Middle frontal gyrus (tissue), 1 donor: Measurements from ENCODE around the gene ATP1B3.
"Not testable (repeated sequence)": the region's sequence is repeated elsewhere in the genome, so short reads cannot be mapped to it uniquely, and the experiment has no call there.

Experiments used
- DNase-seq: peaks from one replicate; pipeline ENCODE4 v3.0.0-alpha.2; 2015; ENCODE audit warnings: low spot score; ENCODE audit errors: extremely low spot score

ATP1B3 gene

DNA sequence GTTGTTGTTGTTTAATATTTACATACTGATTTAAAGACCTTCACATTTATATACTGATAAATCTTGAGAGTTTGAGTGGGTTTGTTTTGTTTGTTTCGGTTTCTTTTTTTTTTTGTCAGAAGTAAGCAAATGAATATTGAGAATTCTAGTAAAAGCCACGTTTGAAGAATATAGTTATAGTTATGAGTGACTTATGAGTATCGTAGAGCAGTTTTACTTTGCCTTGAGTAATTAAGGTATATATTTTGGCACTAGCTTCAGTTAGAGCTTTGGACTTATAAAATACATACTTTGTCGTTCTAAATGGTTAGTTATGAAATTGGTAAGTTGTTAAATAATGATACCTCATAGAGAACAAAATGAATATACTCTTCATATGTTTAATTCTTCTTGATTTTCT, 27.8 kb downstream of the ATP1B3 start:
- DNase-seq = no peak

DNA sequence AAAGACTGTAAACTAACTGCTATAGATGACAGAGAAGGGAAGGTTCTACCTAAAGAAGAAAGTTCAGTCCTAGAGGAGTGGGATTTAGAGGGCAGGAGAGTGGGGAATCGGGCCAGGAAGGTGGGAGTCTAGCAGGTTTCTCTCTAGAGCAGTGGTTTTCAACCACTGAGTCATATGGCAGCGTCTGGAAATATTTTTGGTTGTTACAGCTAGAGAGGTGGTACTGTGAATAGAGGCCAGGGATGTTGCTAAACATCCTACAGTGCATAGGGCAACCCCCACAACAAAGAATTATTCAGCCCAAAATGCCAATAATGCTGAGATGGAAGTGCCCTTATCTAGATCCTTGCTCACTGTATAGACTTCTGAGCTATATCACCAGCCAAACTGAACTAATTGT, 28.7 kb downstream of the ATP1B3 start:
- DNase-seq = no peak

GRCh38 chr3:141909408-141909807, 33.0 kb downstream of the ATP1B3 start:
- no peak for DNase-seq

- DNase-seq = not testable (repeated sequence)
These were observed 33.5 kb downstream of the ATP1B3 start for GRCh38 chr3:141909986-141910385.

- DNase-seq = no peak
These were observed 36.8 kb downstream of the ATP1B3 start for GRCh38 chr3:141913150-141913811.

DNA sequence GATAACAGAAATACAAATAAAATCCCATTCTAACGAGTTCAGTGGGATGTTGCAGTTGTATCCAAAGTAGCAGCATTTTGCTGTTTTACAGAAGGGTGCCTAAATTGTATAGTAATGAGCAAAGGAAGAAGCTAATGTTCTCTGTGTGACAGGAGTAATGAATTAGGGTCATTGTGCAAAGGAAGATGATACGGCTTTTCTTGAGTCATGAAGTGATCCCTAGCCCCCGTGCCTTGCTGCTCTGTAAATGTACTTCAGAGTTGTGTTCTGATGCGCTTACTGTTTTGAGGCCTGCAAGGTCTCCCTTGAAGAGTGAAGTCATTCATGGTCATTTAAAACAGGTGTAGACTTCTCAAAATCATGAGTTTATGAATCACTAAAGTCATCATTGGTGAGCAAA, 37.9 kb downstream of the ATP1B3 start:
- DNase-seq = no peak

GRCh38 chr3:141915016-141915415, 38.6 kb downstream of the ATP1B3 start:
- DNase-seq = no peak

- DNase-seq = no peak
These were observed 39.3 kb downstream of the ATP1B3 start for GRCh38 chr3:141915766-141916165.

- no peak for DNase-seq
These were observed 44.3 kb downstream of the ATP1B3 start for GRCh38 chr3:141920701-141921100.

DNA sequence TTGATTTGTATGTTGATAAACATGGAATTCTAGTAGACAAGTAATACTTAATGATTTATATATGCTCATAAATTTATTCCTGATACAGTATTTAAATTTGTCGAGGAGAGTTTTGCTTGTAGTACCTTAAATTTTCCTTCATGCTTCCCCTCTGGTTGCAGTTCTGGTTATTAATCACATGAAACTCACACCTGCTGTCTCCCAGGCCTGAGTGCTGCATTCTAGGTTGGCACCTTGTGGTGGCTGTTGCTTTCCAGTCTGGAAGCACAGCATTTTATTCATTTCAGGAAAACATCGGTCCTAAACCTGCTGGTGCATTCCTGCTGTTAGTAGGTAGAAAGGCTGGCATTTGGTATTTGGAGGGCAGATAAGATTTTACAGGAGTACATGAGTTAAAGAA, 44.9 kb downstream of the ATP1B3 start:
- DNase-seq = no peak

DNA sequence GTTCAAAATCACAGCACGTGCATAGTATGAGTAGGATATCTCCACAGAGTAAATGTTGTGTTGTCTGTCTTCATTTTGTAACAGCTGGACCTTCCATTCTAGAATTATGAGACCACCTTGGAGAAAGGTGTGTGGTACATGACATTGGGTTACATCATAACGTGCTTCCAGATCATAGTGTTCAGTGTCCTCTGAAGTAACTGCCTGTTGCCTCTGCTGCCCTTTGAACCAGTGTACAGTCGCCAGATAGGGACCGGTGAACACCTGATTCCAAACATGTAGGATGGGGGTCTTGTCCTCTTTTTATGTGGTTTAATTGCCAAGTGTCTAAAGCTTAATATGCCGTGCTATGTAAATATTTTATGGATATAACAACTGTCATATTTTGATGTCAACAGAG, 49.2 kb downstream of the ATP1B3 start:
- not testable (repeated sequence) for DNase-seq

DNA sequence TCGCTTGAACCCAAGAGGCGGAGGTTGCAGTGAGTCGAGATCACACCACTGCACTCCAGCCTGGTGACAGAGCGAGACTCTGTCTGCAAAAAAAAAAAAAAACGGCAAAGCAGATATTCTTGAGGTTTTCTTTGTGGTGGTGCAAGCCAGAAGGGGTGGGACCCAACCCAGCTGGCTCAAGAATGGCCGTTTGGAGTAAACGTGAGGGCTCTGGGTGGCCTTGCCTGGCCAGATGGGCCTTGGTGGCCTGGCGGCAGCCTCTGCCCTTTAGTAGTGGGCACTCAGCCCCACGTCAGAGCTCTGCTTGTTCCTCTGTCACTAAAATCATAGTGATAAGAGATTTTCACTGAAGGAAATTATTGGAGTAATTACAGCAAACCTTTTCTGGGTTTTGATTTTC, 50.5 kb downstream of the ATP1B3 start:
- DNase-seq = no peak

- DNase-seq = no peak
These were observed 52.3 kb downstream of the ATP1B3 start for GRCh38 chr3:141928631-141929270.

- DNase-seq = no peak
These were observed 53.0 kb downstream of the ATP1B3 start for GRCh38 chr3:141929341-141929995.

- DNase-seq = no peak
These were observed 54.4 kb downstream of the ATP1B3 start for GRCh38 chr3:141930801-141931200.

DNA sequence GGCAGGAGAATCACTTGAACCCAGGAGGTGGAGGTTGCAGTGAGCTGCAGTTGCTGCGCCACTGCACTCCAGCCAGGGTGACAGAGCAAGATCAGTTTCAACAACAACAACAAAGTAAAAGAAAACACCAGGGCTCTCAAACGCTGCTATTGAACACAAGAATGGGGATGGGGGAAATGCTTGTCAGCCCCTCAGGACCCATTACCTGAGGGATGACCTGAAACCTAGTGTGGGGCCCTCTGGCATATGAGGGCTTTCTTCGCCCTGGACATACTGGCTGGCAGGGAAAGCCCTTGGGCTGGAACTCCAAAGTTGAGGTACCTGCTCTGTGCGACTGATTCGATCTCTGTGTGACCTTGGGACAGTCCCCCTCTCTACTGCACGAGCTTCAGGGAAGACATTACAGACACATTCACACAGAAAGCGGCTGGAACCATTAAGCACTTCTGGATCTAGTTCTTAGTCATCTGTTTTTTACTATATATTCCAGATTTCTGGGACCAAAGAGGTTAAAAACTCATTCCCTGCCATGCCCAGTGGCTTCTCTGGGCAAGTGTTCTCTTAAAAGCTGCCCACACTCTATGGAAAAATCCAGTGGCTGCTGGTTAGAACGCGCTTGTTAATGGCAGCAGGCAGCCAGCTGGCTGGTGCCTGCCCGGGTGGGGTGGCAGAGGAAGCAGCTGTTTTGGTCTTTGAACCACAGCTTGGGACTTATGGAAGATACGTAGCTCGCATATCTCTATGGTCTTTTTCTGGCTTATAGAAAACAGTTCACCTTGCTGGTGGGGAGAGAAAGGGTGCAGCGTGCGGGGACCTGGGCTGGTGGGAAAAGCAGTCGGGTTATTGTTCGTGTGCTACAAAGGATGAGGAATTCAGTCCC, 57.2 kb downstream of the ATP1B3 start:
- DNase-seq = no peak

DNA sequence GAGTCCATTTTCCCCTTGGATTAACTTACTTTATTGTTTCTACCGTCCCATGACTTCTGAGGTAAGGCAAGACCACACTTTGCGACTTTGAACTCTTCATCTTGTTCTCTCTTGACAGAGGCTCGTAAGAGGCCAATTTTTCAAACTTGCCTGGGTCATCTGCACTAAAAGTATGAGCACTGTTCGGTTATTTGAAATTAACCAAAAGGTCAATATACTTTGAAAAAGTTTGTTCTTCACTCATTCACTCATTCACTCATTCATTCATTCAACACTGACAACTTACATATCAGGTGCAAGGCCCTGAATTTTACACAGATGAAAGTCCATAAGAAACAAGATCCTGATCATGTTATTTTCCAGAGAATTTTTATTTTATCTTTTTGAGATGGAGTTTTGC, 57.9 kb downstream of the ATP1B3 start:
- no peak for DNase-seq

DNA sequence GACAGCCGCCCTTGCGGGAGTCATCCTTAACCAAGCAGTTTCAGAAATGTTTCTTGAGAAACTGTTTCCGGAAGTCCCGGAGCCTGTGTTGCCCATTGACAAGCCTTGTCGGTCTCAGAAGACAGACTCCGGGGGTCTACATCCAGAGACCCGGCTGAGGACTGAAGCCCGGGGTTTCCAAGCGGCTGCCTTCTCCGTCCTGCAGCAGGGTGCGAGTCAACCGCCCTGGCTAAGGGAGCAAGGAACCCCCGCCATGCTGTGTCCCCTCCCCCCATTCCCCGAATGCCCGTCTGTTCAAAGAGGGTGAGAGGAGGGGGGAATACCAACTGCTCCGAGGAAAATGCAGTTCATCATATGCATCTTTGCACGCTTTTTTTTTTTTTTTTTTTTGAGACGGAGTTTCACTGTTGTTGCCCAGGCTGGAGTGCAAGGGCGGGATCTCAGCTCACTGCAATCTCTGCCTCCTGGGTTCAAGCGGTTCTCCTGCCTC, 61.6 kb downstream of the ATP1B3 start:
- no peak for DNase-seq

GRCh38 chr3:141939759-141940158, 63.3 kb downstream of the ATP1B3 start:
- no peak for DNase-seq

GRCh38 chr3:141940194-141940776, 63.8 kb downstream of the ATP1B3 start:
- peak; percentile 56 for DNase-seq

- no peak for DNase-seq
These were observed 64.7 kb downstream of the ATP1B3 start for GRCh38 chr3:141941093-141941492.
